K562 (cell line): ENCODE results near the gene RNASEH2C. TPM values are rescaled to one million over a fixed set of nuclear protein-coding genes. Genes with fewer than 3 reads are reported as not detected.
A peak's percentile ranks its signal among the peaks of the same experiment; 100 is the strongest.

Source experiments
- CBFA2T3 ChIP-seq: fragments of 450-650 bp; IDR thresholded peaks from 2 replicates; pipeline ENCODE4 v1.6.1; 2017
- CXXC5 ChIP-seq: fragments of 250-450 bp; sonication (Bioruptor Pico); IDR thresholded peaks from 2 replicates; pipeline ENCODE4 v1.8.0; 2022; ENCODE audit warnings: inconsistent platforms, mild to moderate bottlenecking, moderate library complexity
- PHF8 ChIP-seq: fragments of 200-600 bp; sonication (generic); IDR thresholded peaks from 2 replicates; pipeline ENCODE4 v1.6.1; 2012; ENCODE audit warnings: mixed run types, mild to moderate bottlenecking, inconsistent platforms, low read length, moderate library complexity, borderline replicate concordance
- PRMT5 ChIP-seq: sonication (generic); formaldehyde crosslinking; IDR thresholded peaks from 2 replicates; pipeline ENCODE4 v1.5.0; 2020; ENCODE audit warnings: missing genetic modification reagents
- RNF2 ChIP-seq: sonication (generic); IDR thresholded peaks from 2 replicates; pipeline ENCODE4 v1.6.1; 2016
- SMAD4 ChIP-seq: fragments of 250-450 bp; sonication (Bioruptor Pico); conservative IDR thresholded peaks from 2 replicates; pipeline ENCODE4 v1.8.0; 2021; ENCODE audit warnings: inconsistent platforms, mild to moderate bottlenecking, moderate library complexity
- SPI1 ChIP-seq: IDR thresholded peaks from 2 replicates; pipeline ENCODE4 v1.6.1; 2011; ENCODE audit warnings: low read depth, low read length, control low read depth, borderline replicate concordance
- TOE1 ChIP-seq, 2 experiments: fragments of 450-650 bp in 1 of 2; sonication (generic) in 1 of 2; formaldehyde crosslinking in 1 of 2; IDR thresholded peaks; 2 replicates each; pipeline versions ENCODE4 v1.7.1 to v1.8.0; 2016 to 2022; ENCODE audit warnings: borderline replicate concordance in 2 of 2, mild to moderate bottlenecking in 2 of 2, antibody characterized with exemption in 1 of 2, inconsistent platforms in 1 of 2, low read depth in 1 of 2, missing genetic modification reagents in 1 of 2, moderate library complexity in 1 of 2
- ZNF165 ChIP-seq: fragments of 250-450 bp; sonication (Bioruptor Pico); IDR thresholded peaks from 2 replicates; pipeline ENCODE4 v1.4.0; 2020; ENCODE audit warnings: borderline replicate concordance
- ZNF282 ChIP-seq: sonication (generic); formaldehyde crosslinking; IDR thresholded peaks from 2 replicates; pipeline ENCODE4 v1.8.1; 2023; ENCODE audit warnings: missing genetic modification reagents
- polyA plus RNA-seq, 8 experiments: library from polyadenylated mRNA; depleted of rRNA in 4 of 8; stranded (reverse) in 5 of 8; unstranded in 3 of 8; fragments of >200 nt; fragmentation: Nextera tagmentation in 2 of 8; fragmentation: Illumina TruSeq in 1 of 8; extraction: Ambion mirVana in 2 of 8; extraction: Trizol in 1 of 8; gene quantifications; 2 replicates each; pipeline versions ENCODE4 v1.2.1 to v1.2.3, GENCODE V29; 2011 to 2014; ENCODE audit warnings: inconsistent platforms in 1 of 8, missing spikeins in 1 of 8
- total RNA-seq, 7 experiments: library from RNA; depleted of rRNA in 6 of 7; stranded (reverse); fragments of >200 nt in 6 of 7; fragmentation: Illumina TruSeq in 2 of 7; extraction: Trizol in 2 of 7; gene quantifications; 2 replicates each; pipeline versions ENCODE4 v1.2.1 to v1.2.3, GENCODE V29; 2011 to 2021; ENCODE audit warnings: low replicate concordance in 1 of 7
- TF ChIP-seq, protein P1 (sequence below): fragments of 450-650 bp; IDR thresholded peaks from 2 replicates; pipeline ENCODE4 v1.6.1; 2014; ENCODE audit warnings: low read depth, mild to moderate bottlenecking, moderate library complexity, borderline replicate concordance
- TF ChIP-seq, protein P2 (sequence below): fragments of 450-650 bp; formaldehyde crosslinking; IDR thresholded peaks from 2 replicates; pipeline ENCODE4 v1.4.0; 2022; ENCODE audit warnings: mild to moderate bottlenecking, moderate library complexity
- TF ChIP-seq, protein P3 (sequence below): fragments of 250-450 bp; sonication (Bioruptor Pico); IDR thresholded peaks from 2 replicates; pipeline ENCODE4 v1.4.0; 2020; ENCODE audit warnings: mild to moderate bottlenecking, moderate library complexity, borderline replicate concordance
- TF ChIP-seq, protein P4 (sequence below): fragments of 450-650 bp; IDR thresholded peaks from 2 replicates; pipeline ENCODE4 v1.6.1; 2017; ENCODE audit warnings: antibody characterized with exemption, mild to moderate bottlenecking
- TF ChIP-seq, protein P5 (sequence below), 2 experiments: fragments of 450-650 bp; IDR thresholded peaks; 2 replicates each; pipeline ENCODE4 v1.6.1; 2016

Gene RNASEH2C
- total and polyA plus RNA-seq, 9 of the 15 experiments (the other 6 are each of a cell fraction or from before 2014, with no cell fraction given): 5.4 to 78.2 (median 15.6) TPM

DNA sequence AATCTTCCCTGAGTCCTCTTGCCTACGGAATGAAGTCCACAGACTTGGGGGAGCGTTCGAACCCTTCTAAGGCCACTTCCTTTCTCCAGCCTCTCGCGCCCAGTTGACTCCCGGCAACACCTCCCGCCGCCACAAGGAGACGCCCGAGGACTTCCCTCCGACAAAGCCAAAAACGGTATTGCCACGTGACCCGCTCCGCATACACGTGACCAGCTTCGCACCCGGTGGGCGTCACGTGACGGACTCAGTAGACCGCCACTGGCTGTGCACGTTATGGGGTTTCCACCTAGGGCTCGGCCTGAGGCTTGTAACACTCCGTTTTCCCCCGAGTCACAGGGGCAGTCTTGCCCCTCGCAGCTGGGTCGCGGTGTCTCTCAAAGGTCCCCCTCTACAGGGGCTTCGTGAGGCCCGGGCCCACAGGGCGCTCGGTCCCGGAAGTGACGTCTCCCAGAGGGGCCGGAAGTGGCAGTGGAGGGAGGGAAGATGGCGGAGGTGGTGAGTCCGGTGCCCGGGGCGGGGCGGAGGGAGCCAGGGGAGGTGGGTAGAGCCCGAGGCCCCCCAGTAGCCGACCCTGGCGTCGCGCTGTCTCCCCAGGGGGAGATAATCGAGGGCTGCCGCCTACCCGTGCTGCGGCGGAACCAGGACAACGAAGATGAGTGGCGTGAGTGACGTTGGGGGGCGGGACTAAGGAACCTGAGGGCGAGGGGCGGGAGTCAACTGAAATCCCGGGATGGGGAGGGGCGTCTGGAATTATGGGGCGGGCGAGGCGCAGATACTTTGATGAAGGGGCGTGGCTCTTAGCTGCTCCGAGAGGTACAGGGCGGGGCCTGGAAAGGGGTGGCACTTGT is 8.6 kb downstream of the RNASEH2C start, which contains the start of gene KAT5 (continued):
- TF ChIP-seq, protein P1, sequence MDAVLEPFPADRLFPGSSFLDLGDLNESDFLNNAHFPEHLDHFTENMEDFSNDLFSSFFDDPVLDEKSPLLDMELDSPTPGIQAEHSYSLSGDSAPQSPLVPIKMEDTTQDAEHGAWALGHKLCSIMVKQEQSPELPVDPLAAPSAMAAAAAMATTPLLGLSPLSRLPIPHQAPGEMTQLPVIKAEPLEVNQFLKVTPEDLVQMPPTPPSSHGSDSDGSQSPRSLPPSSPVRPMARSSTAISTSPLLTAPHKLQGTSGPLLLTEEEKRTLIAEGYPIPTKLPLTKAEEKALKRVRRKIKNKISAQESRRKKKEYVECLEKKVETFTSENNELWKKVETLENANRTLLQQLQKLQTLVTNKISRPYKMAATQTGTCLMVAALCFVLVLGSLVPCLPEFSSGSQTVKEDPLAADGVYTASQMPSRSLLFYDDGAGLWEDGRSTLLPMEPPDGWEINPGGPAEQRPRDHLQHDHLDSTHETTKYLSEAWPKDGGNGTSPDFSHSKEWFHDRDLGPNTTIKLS: peak; percentile 96
- TF ChIP-seq ZNF165 (CRISPR knock-in tag) (peak; percentile 75; the same call in 1 of the 2 replicates), SMAD4 (CRISPR knock-in tag) (peak; percentile 85), RNF2 (peak; percentile 86), PRMT5 (CRISPR knock-in tag) (peak; percentile 67; the same call in 1 of the 2 replicates), PHF8 (peak; percentile 97), CBFA2T3 (peak; percentile 39), ZNF282 (no peak), SPI1 (peak; percentile 89), CXXC5 (CRISPR knock-in tag) (peak; percentile 98), TOE1 (IDR thresholded peaks at IDR 0.05; ENCODE audit: borderline replicate concordance) (peak; percentile 100), TOE1 (CRISPR knock-in tag; IDR thresholded peaks at IDR 0.05; ENCODE audit: borderline replicate concordance, low read depth) (no peak)
- TF ChIP-seq, protein P2, sequence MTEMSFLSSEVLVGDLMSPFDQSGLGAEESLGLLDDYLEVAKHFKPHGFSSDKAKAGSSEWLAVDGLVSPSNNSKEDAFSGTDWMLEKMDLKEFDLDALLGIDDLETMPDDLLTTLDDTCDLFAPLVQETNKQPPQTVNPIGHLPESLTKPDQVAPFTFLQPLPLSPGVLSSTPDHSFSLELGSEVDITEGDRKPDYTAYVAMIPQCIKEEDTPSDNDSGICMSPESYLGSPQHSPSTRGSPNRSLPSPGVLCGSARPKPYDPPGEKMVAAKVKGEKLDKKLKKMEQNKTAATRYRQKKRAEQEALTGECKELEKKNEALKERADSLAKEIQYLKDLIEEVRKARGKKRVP (CRISPR knock-in tag): peak; percentile 48; the same call in 1 of the 2 replicates
- TF ChIP-seq, protein P3, sequence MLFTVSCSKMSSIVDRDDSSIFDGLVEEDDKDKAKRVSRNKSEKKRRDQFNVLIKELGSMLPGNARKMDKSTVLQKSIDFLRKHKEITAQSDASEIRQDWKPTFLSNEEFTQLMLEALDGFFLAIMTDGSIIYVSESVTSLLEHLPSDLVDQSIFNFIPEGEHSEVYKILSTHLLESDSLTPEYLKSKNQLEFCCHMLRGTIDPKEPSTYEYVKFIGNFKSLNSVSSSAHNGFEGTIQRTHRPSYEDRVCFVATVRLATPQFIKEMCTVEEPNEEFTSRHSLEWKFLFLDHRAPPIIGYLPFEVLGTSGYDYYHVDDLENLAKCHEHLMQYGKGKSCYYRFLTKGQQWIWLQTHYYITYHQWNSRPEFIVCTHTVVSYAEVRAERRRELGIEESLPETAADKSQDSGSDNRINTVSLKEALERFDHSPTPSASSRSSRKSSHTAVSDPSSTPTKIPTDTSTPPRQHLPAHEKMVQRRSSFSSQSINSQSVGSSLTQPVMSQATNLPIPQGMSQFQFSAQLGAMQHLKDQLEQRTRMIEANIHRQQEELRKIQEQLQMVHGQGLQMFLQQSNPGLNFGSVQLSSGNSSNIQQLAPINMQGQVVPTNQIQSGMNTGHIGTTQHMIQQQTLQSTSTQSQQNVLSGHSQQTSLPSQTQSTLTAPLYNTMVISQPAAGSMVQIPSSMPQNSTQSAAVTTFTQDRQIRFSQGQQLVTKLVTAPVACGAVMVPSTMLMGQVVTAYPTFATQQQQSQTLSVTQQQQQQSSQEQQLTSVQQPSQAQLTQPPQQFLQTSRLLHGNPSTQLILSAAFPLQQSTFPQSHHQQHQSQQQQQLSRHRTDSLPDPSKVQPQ (CRISPR knock-in tag): peak; percentile 99
- TF ChIP-seq, protein P4, sequence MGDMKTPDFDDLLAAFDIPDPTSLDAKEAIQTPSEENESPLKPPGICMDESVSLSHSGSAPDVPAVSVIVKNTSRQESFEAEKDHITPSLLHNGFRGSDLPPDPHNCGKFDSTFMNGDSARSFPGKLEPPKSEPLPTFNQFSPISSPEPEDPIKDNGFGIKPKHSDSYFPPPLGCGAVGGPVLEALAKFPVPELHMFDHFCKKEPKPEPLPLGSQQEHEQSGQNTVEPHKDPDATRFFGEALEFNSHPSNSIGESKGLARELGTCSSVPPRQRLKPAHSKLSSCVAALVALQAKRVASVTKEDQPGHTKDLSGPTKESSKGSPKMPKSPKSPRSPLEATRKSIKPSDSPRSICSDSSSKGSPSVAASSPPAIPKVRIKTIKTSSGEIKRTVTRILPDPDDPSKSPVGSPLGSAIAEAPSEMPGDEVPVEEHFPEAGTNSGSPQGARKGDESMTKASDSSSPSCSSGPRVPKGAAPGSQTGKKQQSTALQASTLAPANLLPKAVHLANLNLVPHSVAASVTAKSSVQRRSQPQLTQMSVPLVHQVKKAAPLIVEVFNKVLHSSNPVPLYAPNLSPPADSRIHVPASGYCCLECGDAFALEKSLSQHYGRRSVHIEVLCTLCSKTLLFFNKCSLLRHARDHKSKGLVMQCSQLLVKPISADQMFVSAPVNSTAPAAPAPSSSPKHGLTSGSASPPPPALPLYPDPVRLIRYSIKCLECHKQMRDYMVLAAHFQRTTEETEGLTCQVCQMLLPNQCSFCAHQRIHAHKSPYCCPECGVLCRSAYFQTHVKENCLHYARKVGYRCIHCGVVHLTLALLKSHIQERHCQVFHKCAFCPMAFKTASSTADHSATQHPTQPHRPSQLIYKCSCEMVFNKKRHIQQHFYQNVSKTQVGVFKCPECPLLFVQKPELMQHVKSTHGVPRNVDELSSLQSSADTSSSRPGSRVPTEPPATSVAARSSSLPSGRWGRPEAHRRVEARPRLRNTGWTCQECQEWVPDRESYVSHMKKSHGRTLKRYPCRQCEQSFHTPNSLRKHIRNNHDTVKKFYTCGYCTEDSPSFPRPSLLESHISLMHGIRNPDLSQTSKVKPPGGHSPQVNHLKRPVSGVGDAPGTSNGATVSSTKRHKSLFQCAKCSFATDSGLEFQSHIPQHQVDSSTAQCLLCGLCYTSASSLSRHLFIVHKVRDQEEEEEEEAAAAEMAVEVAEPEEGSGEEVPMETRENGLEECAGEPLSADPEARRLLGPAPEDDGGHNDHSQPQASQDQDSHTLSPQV: peak; percentile 72; the same call in 1 of the 2 replicates
- TF ChIP-seq, protein P5, sequence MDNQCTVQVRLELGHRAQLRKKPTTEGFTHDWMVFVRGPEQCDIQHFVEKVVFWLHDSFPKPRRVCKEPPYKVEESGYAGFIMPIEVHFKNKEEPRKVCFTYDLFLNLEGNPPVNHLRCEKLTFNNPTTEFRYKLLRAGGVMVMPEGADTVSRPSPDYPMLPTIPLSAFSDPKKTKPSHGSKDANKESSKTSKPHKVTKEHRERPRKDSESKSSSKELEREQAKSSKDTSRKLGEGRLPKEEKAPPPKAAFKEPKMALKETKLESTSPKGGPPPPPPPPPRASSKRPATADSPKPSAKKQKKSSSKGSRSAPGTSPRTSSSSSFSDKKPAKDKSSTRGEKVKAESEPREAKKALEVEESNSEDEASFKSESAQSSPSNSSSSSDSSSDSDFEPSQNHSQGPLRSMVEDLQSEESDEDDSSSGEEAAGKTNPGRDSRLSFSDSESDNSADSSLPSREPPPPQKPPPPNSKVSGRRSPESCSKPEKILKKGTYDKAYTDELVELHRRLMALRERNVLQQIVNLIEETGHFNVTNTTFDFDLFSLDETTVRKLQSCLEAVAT (IDR thresholded peaks at IDR 0.05): 0 out of 4 replicates have a peak, but pooled peaks of 1 of the 2 experiments have one; percentile 65
